ENCODE results near the gene NUP93.

Gene NUP93

GRCh38 chr16:56744996-56745640 is 15.2 kb downstream of the NUP93 start:
- no peak for DNase-seq

- no peak for DNase-seq
Observed at GRCh38 chr16:56747486-56748045, 17.6 kb downstream of the NUP93 start.

- DNase-seq, result no peak
Observed at GRCh38 chr16:56748191-56748590, 18.3 kb downstream of the NUP93 start.

- DNase-seq, result no peak
Observed at GRCh38 chr16:56748826-56749225, 18.9 kb downstream of the NUP93 start.

- DNase-seq, result no peak
Observed at GRCh38 chr16:56749672-56750491, 20.0 kb downstream of the NUP93 start.

- no peak for DNase-seq
Observed at GRCh38 chr16:56753410-56753809, 23.5 kb downstream of the NUP93 start.

GRCh38 chr16:56755038-56755437 is 25.1 kb downstream of the NUP93 start:
- no peak for DNase-seq

- DNase-seq, result no peak
Observed at GRCh38 chr16:56758432-56758831, 28.5 kb downstream of the NUP93 start.

GRCh38 chr16:56758930-56759329 is 29.0 kb downstream of the NUP93 start:
- DNase-seq, result no peak

GRCh38 chr16:56763291-56763916 is 33.5 kb downstream of the NUP93 start:
- DNase-seq, result no peak

GRCh38 chr16:56764835-56765234 is 34.9 kb downstream of the NUP93 start:
- DNase-seq, result no peak

- no peak for DNase-seq
Observed at GRCh38 chr16:56765949-56766348, 36.0 kb downstream of the NUP93 start.

GRCh38 chr16:56767024-56767423 is 37.1 kb downstream of the NUP93 start:
- DNase-seq, result no peak

GRCh38 chr16:56769677-56770076 is 39.7 kb downstream of the NUP93 start:
- no peak for DNase-seq

GRCh38 chr16:56771558-56772279 is 41.8 kb downstream of the NUP93 start:
- DNase-seq, result no peak

GRCh38 chr16:56773532-56773931 is 43.6 kb downstream of the NUP93 start:
- DNase-seq, result no peak

GRCh38 chr16:56774016-56774680 is 44.2 kb downstream of the NUP93 start:
- no peak for DNase-seq

GRCh38 chr16:56775162-56775561 is 45.2 kb downstream of the NUP93 start:
- DNase-seq, result no peak

- DNase-seq, result no peak
Observed at GRCh38 chr16:56776562-56776961, 46.6 kb downstream of the NUP93 start.

GRCh38 chr16:56777001-56777400 is 47.1 kb downstream of the NUP93 start:
- no peak for DNase-seq

- no peak for DNase-seq
Observed at GRCh38 chr16:56777482-56777881, 47.6 kb downstream of the NUP93 start.

- DNase-seq, result no peak
Observed at GRCh38 chr16:56779906-56780305, 50.0 kb downstream of the NUP93 start.
